ENCODE results near the gene ARHGAP33.

ARHGAP33 gene

GRCh38 chr19:35775298-35776101 is at the start of gene ARHGAP33:
ARHGAP33 (plus strand) TSS chr19:35775564; CDS start chr19:35775659, 95 bp downstream.
- peak; percentile 99 for DNase-seq

- no peak for DNase-seq
Observed at GRCh38 chr19:35727053-35727955, 48.1 kb upstream of the ARHGAP33 start.

GRCh38 chr19:35727956-35728706 is 47.2 kb upstream of the ARHGAP33 start:
- no peak for DNase-seq

GRCh38 chr19:35729021-35729420 is 46.3 kb upstream of the ARHGAP33 start:
- DNase-seq: no peak

GRCh38 chr19:35729763-35730162 is 45.6 kb upstream of the ARHGAP33 start:
- no peak for DNase-seq

- DNase-seq: no peak
Observed at GRCh38 chr19:35730326-35730725, 45.0 kb upstream of the ARHGAP33 start.

GRCh38 chr19:35731353-35731752 is 44.0 kb upstream of the ARHGAP33 start:
- DNase-seq: no peak

GRCh38 chr19:35731779-35732405 is 43.5 kb upstream of the ARHGAP33 start:
- DNase-seq: no peak

GRCh38 chr19:35732540-35733179 is 42.7 kb upstream of the ARHGAP33 start:
- no peak for DNase-seq

GRCh38 chr19:35733180-35734125 is 41.9 kb upstream of the ARHGAP33 start:
- DNase-seq: no peak

- no peak for DNase-seq
Observed at GRCh38 chr19:35734273-35734672, 41.1 kb upstream of the ARHGAP33 start.

GRCh38 chr19:35734889-35735288 is 40.5 kb upstream of the ARHGAP33 start:
- DNase-seq: no peak

GRCh38 chr19:35736913-35737886 is 38.2 kb upstream of the ARHGAP33 start:
- DNase-seq: no peak

- DNase-seq: no peak
Observed at GRCh38 chr19:35738021-35738886, 37.1 kb upstream of the ARHGAP33 start.

- no peak for DNase-seq
Observed at GRCh38 chr19:35738887-35739229, 36.5 kb upstream of the ARHGAP33 start.

- DNase-seq: no peak
Observed at GRCh38 chr19:35739275-35740107, 35.9 kb upstream of the ARHGAP33 start.

GRCh38 chr19:35740108-35740422 is 35.3 kb upstream of the ARHGAP33 start:
- no peak for DNase-seq

Measured in NCI-H2107 (cell line).